Pancreas (tissue), 10 donors: Measurements from ENCODE around the gene LARP4B. TPM values are rescaled to one million over a fixed set of nuclear protein-coding genes. Genes with fewer than 3 reads are reported as not detected.

Experiments used
- ATAC-seq, 4 donors: fragments of 200-7000 bp; cut with Tn5 transposase; one replicate each; pipeline versions ENCODE4 v1.8.0 to v1.9.1; 2020; ENCODE audit warnings: mild to moderate bottlenecking in 4 of 4, moderate library complexity in 4 of 4
- DNase-seq, 6 donors: peaks; one replicate each; pipeline ENCODE4 v3.0.0-alpha.2; 2020
- FAIRE-seq: peaks from 2 replicates; lab custom pipeline; 2012; peaks lifted over from hg19 to GRCh38; lab: Jason Lieb, UNC
- H3K27ac ChIP-seq, 4 donors: fragments of 200-600 bp; sonication (generic); 1 replicate in 3 of 4; 2 replicates in 1 of 4; pipeline versions ENCODE4 v1.5.0 to v1.8.0; 2020
- H3K27me3 ChIP-seq, 4 donors: fragments of 200-600 bp; one replicate each; pipeline ENCODE4 v1.8.0; 2021
- H3K36me3 ChIP-seq, 3 donors: fragments of 200-600 bp; sonication (generic) in 1 of 3; one replicate each; pipeline versions ENCODE4 v1.5.0 to v1.8.0; 2020 to 2021
- H3K4me1 ChIP-seq, 3 donors: fragments of 200-600 bp; one replicate each; pipeline ENCODE4 v1.8.0; 2021
- H3K4me3 ChIP-seq, 4 donors: fragments of 200-600 bp; sonication (generic) in 2 of 4; one replicate each; pipeline versions ENCODE4 v1.5.0 to v1.8.0; 2020 to 2021
- H3K9me3 ChIP-seq, 4 donors: fragments of 200-600 bp; one replicate each; pipeline ENCODE4 v1.8.0; 2021
- WGBS, 2 donors: extraction: QIAGEN DNeasy Blood & Tissue Kit; methylation state at CpG; one replicate each; pipeline ENCODE4 v1.1.7; 2013; 5-methylcytosine and 5-hydroxymethylcytosine counted together
- intact Hi-C, 3 donors: fragments of 100-400 bp; cut with DNase I; formaldehyde crosslinking; loops; one replicate each; pipeline versions ENCODE4 v1.11.1 to v1.14.2; 2022
- polyA plus RNA-seq, 2 donors: library from polyadenylated mRNA; stranded (reverse); fragments of 200-250 nt; gene quantifications; one replicate each; pipeline ENCODE4 v1.2.3, GENCODE V29; 2013
- total RNA-seq, 6 donors: library from RNA; stranded (reverse); fragmentation: NEBNext Ultra II Directional in 4 of 6; extraction: Animal tissue kit (Norgen Biotek cat#: 25700) in 4 of 6; gene quantifications; one replicate each; pipeline versions ENCODE4 v1.2.1 to v1.2.4, GENCODE V29; 2021 to 2023
- TF ChIP-seq, protein P1 (sequence below), 4 donors: fragments of 200-600 bp; sonication (generic) in 3 of 4; IDR thresholded peaks; one replicate each; pipeline versions ENCODE4 v1.5.0 to v1.8.0; 2021; ENCODE audit warnings: antibody characterized with exemption in 4 of 4
- donor health status: healthy with polysubstance abuse.
- donor health status: DM: no; HTN: no; CAD: no; lungs with moderate emphysema.
- donor health status: DM: no; HTN: no; CAD: no.
- donor health status: control.
- donor health status: control.
- donor health status: Bipolar disorder and iron deficiency.
- donor health status: DM: yes; HTN: yes; CAD: no.
- donor health status: DM: no; HTN: no; CAD: no.
- donor health status: DM: no; HTN: no; CAD: no.
- donor health status: DM: yes; HTN: yes; CAD: no.

The LARP4B gene
- total and polyA plus RNA-seq, 8 donors, result 10.1 to 53.3 (median 32.2) TPM

DNA sequence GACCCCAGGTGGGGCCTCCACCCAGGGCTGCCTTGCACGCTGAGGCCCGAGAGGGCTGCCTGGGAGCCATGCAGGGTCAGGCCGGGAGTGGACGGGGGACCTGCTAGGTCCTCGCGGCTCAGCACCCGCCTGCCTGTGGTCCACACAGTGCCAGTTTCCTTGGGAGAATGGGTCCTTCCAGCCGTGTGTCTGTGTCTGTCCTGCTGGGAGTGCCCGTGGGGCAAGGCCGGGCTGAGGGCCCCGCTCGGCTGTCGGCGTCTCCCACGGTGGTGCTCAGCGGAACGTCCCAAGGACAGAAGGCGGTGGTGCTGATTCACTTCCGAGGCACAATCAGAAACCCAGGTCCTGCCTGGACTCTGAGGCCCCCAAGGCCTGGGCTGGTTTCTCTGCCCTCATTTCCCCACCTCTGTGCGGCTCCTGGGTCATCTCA, 33.5 kb upstream of the LARP4B start:
- no peak overlapping the region for H3K27ac ChIP-seq
- ATAC-seq, result no peak
- DNase-seq, result no peak
- 87 to 90% methylated on average over 20 of the region's 20 CpGs for WGBS, 2 donors
- TF ChIP-seq, protein P1, sequence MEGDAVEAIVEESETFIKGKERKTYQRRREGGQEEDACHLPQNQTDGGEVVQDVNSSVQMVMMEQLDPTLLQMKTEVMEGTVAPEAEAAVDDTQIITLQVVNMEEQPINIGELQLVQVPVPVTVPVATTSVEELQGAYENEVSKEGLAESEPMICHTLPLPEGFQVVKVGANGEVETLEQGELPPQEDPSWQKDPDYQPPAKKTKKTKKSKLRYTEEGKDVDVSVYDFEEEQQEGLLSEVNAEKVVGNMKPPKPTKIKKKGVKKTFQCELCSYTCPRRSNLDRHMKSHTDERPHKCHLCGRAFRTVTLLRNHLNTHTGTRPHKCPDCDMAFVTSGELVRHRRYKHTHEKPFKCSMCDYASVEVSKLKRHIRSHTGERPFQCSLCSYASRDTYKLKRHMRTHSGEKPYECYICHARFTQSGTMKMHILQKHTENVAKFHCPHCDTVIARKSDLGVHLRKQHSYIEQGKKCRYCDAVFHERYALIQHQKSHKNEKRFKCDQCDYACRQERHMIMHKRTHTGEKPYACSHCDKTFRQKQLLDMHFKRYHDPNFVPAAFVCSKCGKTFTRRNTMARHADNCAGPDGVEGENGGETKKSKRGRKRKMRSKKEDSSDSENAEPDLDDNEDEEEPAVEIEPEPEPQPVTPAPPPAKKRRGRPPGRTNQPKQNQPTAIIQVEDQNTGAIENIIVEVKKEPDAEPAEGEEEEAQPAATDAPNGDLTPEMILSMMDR (IDR thresholded peaks at IDR 0.05), result no peak
- intact Hi-C loops, result no loop called here
- H3K4me3 ChIP-seq, result no peak overlapping the region
- H3K27me3 ChIP-seq, result no peaks in the 10 kb centered on the region
- FAIRE-seq, result no peak
- no peaks in the 10 kb centered on the region for H3K36me3 ChIP-seq
- no peaks in the 10 kb centered on the region for H3K9me3 ChIP-seq
- no peaks in the 10 kb centered on the region for H3K4me1 ChIP-seq

DNA sequence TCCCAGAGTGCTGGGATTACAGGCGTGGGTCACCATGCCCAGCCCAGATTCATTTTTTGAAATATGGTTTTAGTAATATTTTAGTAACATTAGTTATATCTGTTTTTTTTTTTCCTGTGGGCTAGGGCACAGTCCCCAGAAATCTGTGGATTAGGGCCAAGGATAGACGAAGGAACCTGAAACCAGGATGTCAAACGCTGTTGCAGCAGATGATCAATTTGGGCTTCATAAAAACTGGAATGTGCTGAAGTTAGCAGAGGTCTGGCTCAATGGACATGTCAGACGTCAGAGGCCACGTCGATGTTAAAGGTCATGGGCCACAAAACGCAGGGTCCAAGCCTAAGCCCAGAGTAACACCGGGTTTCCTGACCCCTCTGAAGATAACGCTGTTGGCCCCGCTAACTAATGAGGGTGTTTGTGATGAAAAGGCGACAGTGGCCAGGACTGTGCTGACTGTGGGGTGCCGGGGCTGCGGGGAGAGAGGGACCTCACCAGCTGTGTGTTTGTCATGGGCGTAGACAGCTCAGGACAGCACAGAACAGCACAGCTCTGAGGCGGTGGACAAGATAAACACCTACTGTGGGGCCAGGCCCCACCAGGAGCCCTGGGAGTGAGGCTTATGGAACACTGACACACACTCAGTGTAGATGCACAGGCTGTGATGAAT, 32.9 kb upstream of the LARP4B start:
- 68 to 77% methylated on average over 15 of the region's 15 CpGs for WGBS, 2 donors
- H3K4me3 ChIP-seq, result no peak overlapping the region
- no peaks in the 10 kb centered on the region for H3K27me3 ChIP-seq
- no peaks in the 10 kb centered on the region for H3K36me3 ChIP-seq
- FAIRE-seq (no peak), DNase-seq (no peak), ATAC-seq (no peak)
- intact Hi-C loops, result no loop called here
- no peaks in the 10 kb centered on the region for H3K4me1 ChIP-seq
- TF ChIP-seq, protein P1 (IDR thresholded peaks at IDR 0.05), result no peak
- H3K9me3 ChIP-seq, result no peaks in the 10 kb centered on the region
- no peak overlapping the region for H3K27ac ChIP-seq

DNA sequence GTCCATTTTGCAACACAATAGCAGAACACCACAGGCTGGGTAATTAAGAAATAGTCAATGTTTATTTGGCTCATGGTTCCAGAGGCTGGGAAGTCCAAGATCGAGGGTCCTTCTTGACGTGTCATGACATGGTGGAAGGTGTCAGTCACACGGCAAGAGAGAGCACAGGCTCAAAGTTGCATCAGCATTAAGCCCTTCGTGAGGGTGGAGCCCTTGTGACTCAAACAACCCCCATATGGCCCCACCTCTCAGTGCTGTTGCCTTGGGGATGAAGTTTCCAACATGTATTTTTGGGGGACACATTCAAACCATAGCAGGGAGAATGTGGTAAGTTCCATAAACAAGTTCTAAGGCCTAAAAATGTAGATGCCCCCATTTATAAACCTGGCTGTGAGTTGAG, 32.1 kb upstream of the LARP4B start:
- intact Hi-C loops, result no loop called here
- no peak for DNase-seq
- ATAC-seq, result no peak
- no peaks in the 10 kb centered on the region for H3K9me3 ChIP-seq
- no peak for FAIRE-seq
- no peaks in the 10 kb centered on the region for H3K27me3 ChIP-seq
- WGBS, 2 donors, result 83 to 90% methylated on average over 4 of the region's 4 CpGs
- TF ChIP-seq, protein P1 (IDR thresholded peaks at IDR 0.05), result no peak
- no peaks in the 10 kb centered on the region for H3K4me1 ChIP-seq
- H3K4me3 ChIP-seq, result no peak overlapping the region
- H3K36me3 ChIP-seq, result no peaks in the 10 kb centered on the region
- H3K27ac ChIP-seq, result no peak overlapping the region

DNA sequence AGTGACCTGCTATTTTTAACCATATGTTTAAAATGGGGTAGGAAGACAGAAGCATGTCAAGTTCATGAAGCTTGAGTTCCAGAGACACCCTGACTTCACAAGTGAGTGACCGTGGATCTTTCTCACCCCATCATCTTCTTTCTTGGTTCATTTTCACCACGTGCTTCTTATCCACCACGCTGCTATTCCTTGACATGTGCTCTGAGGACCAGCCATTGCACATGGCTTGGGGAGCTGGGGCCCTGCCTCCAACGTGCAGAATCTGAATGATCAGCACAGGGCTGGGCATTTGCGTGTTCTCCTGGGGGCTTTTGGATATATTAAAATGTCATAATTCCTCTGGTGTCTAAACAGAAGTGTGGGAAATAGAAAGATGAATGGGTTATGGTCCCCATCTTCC, 31.7 kb upstream of the LARP4B start:
- 78 to 86% methylated on average over 5 of the region's 5 CpGs for WGBS, 2 donors
- DNase-seq (no peak), FAIRE-seq (no peak), ATAC-seq (no peak)
- Histone ChIP-seq H3K4me3 (no peak overlapping the region), H3K9me3 (no peaks in the 10 kb centered on the region), H3K36me3 (no peaks in the 10 kb centered on the region), H3K27ac (no peak overlapping the region), H3K27me3 (no peaks in the 10 kb centered on the region), H3K4me1 (no peaks in the 10 kb centered on the region)
- intact Hi-C loops, result no loop called here
- TF ChIP-seq, protein P1 (IDR thresholded peaks at IDR 0.05), result no peak

DNA sequence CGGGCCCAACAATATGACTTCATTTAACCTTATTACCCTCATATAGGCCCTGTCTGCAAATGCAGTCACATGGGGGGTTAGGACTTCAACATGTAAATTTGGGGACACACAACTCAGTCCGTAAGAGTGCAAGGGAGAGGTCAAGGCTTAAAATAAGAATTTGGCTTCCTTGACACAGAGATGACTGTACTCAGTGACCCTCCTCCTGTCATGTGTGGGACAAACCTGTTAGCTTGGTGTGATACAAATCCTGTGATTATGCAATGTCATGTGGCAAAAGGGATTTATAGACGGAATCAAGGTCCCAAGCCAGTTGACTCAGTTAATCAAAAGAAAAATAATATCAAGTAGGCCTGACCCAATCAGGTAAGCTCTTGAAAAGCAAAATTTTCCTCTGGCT, 30.8 kb upstream of the LARP4B start:
- FAIRE-seq (no peak), DNase-seq (no peak), ATAC-seq (no peak)
- 82 to 89% methylated on average over 3 of the region's 3 CpGs for WGBS, 2 donors
- intact Hi-C loops, result no loop called here
- H3K9me3 ChIP-seq, result no peaks in the 10 kb centered on the region
- H3K4me3 ChIP-seq, result no peak overlapping the region
- no peaks in the 10 kb centered on the region for H3K4me1 ChIP-seq
- no peaks in the 10 kb centered on the region for H3K27me3 ChIP-seq
- no peak overlapping the region for H3K27ac ChIP-seq
- TF ChIP-seq, protein P1 (IDR thresholded peaks at IDR 0.05), result no peak
- no peaks in the 10 kb centered on the region for H3K36me3 ChIP-seq
